ENCODE results near the gene CRACDL.

The CRACDL gene

GRCh38 chr2:98935777-98936352 is at the start of gene CRACDL:
CRACDL (minus strand) TSS chr2:98936225; CDS start chr2:98846800, 89,425 bp downstream.
- DNase-seq (ENCODE audit: low read depth in 2 of 2): no peak

- no peak for DNase-seq (ENCODE audit: low read depth in 2 of 2)
Measured at GRCh38 chr2:98975611-98976010, 39.6 kb upstream of the CRACDL start.

GRCh38 chr2:98972582-98973167 is 36.6 kb upstream of the CRACDL start:
- no peak for DNase-seq (ENCODE audit: low read depth in 2 of 2)

- DNase-seq (ENCODE audit: low read depth in 2 of 2): no peak
Measured at GRCh38 chr2:98959810-98960507, 23.9 kb upstream of the CRACDL start.

- no peak for DNase-seq (ENCODE audit: low read depth in 2 of 2)
Measured at GRCh38 chr2:98952966-98953365, 16.9 kb upstream of the CRACDL start.

GRCh38 chr2:98948956-98949739 is 13.1 kb upstream of the CRACDL start:
- DNase-seq (ENCODE audit: low read depth in 2 of 2): no peak

- DNase-seq (ENCODE audit: low read depth in 2 of 2): no peak
Measured at GRCh38 chr2:98947554-98947953, 11.5 kb upstream of the CRACDL start.

GRCh38 chr2:98946855-98947254 is 10.8 kb upstream of the CRACDL start:
- DNase-seq (ENCODE audit: low read depth in 2 of 2): no peak

- no peak for DNase-seq (ENCODE audit: low read depth in 2 of 2)
Measured at GRCh38 chr2:98944775-98945174, 8.8 kb upstream of the CRACDL start.

- no peak for DNase-seq (ENCODE audit: low read depth in 2 of 2)
Measured at GRCh38 chr2:98940102-98940501, 4.1 kb upstream of the CRACDL start.

GRCh38 chr2:98937906-98938305 is 1.9 kb upstream of the CRACDL start:
- DNase-seq (ENCODE audit: low read depth in 2 of 2): no peak

GRCh38 chr2:98936353-98937351 is 627 bp upstream of the CRACDL start:
- no peak for DNase-seq (ENCODE audit: low read depth in 2 of 2)

- DNase-seq (ENCODE audit: low read depth in 2 of 2): no peak
Measured at GRCh38 chr2:98935111-98935770, 784 bp downstream of the CRACDL start.

GRCh38 chr2:98932778-98933343 is 3.2 kb downstream of the CRACDL start:
- no peak for DNase-seq (ENCODE audit: low read depth in 2 of 2)

- no peak for DNase-seq (ENCODE audit: low read depth in 2 of 2)
Measured at GRCh38 chr2:98932164-98932563, 3.9 kb downstream of the CRACDL start.

GRCh38 chr2:98931596-98931995 is 4.4 kb downstream of the CRACDL start:
- DNase-seq (ENCODE audit: low read depth in 2 of 2): no peak

- DNase-seq (ENCODE audit: low read depth in 2 of 2): no peak
Measured at GRCh38 chr2:98929920-98930319, 6.1 kb downstream of the CRACDL start.

- DNase-seq (ENCODE audit: low read depth in 2 of 2): no peak
Measured at GRCh38 chr2:98928242-98928641, 7.8 kb downstream of the CRACDL start.

GRCh38 chr2:98927027-98927426 is 9.0 kb downstream of the CRACDL start:
- no peak for DNase-seq (ENCODE audit: low read depth in 2 of 2)

- DNase-seq (ENCODE audit: low read depth in 2 of 2): no peak
Measured at GRCh38 chr2:98926601-98927000, 9.4 kb downstream of the CRACDL start.

Measured in stimulated activated CD8-positive, alpha-beta memory T cell treated with anti-CD3 and anti-CD28 coated beads, Interleukin-2, amount 100 ng/mL, for 1 hour (primary cell).